OCI-LY7 (cell line): ENCODE measurements around the gene RAB35. TPM values are rescaled to one million over a fixed set of nuclear protein-coding genes. Genes with fewer than 3 reads are reported as not detected.

Source experiments
- BruUV-seq: library from RNA; stranded (reverse); fragments of 400-500 nt; replicated peaks from 2 replicates; lab custom pipeline; 2021; lab: Mats Ljungman, UMichigan
- CTCF ChIA-PET: fragments of 300-600 bp; sonication (Branson Sonifier 250); formaldehyde crosslinking; loops from one replicate; lab custom pipeline; 2022; ENCODE audit warnings: antibody characterized with exemption; ENCODE audit not compliant: unreplicated experiment; lab: Charles Lee
- POLR2A ChIA-PET: fragments of 300-600 bp; sonication (Branson Sonifier 250); formaldehyde crosslinking; loops from one replicate; lab custom pipeline; 2022; ENCODE audit warnings: antibody characterized with exemption; lab: Charles Lee
- DNase-seq: peaks from one replicate; pipeline ENCODE4 v3.0.0-alpha.2; 2015; ENCODE audit warnings: low spot score
- H2AFZ ChIP-seq: fragments of 200-600 bp; sonication (generic), shearing (Covaris generic); 2 replicates; pipeline ENCODE4 v1.6.1; 2014; ENCODE audit warnings: mild to moderate bottlenecking, antibody characterized with exemption, low read length, moderate library complexity
- H3K27ac ChIP-seq: fragments of 200-600 bp; sonication (generic); 2 replicates; pipeline ENCODE4 v1.5.1; 2014; ENCODE audit warnings: mixed run types, low read depth, mild to moderate bottlenecking, moderate library complexity, low read length, inconsistent platforms; ENCODE audit not compliant: poor library complexity, severe bottlenecking
- H3K36me3 ChIP-seq: fragments of 200-600 bp; sonication (generic); 2 replicates; pipeline ENCODE4 v1.6.1; 2014; ENCODE audit warnings: mild to moderate bottlenecking, antibody characterized with exemption, low read length, moderate library complexity, mixed read lengths; ENCODE audit not compliant: insufficient read depth
- H3K4me1 ChIP-seq: fragments of 200-600 bp; sonication (generic); 2 replicates; pipeline ENCODE4 v1.5.1; 2014; ENCODE audit warnings: mild to moderate bottlenecking, low read length; ENCODE audit not compliant: insufficient read depth, poor library complexity, severe bottlenecking
- H3K4me2 ChIP-seq: fragments of 200-600 bp; sonication (generic); 2 replicates; pipeline ENCODE4 v1.6.1; 2014; ENCODE audit warnings: mild to moderate bottlenecking, low read length
- H3K4me3 ChIP-seq: fragments of 200-600 bp; sonication (generic); 2 replicates; pipeline ENCODE4 v1.5.1; 2014; ENCODE audit warnings: mild to moderate bottlenecking, low read depth, low read length; ENCODE audit not compliant: poor library complexity, severe bottlenecking
- H3K79me2 ChIP-seq: fragments of 200-600 bp; sonication (generic); 2 replicates; pipeline ENCODE4 v1.6.1; 2016; ENCODE audit warnings: low read depth, mild to moderate bottlenecking, low read length, moderate library complexity, mixed read lengths; ENCODE audit not compliant: insufficient read depth
- H3K9me2 ChIP-seq: fragments of 200-600 bp; sonication (generic); 2 replicates; pipeline ENCODE4 v1.6.1; 2016; ENCODE audit warnings: mild to moderate bottlenecking, low read length, mixed read lengths; ENCODE audit not compliant: insufficient read depth
- H3K9me3 ChIP-seq: fragments of 200-600 bp; sonication (generic); 2 replicates; pipeline ENCODE4 v1.6.1; 2014; ENCODE audit warnings: mild to moderate bottlenecking, mixed run types, low read length, mixed read lengths
- H4K20me1 ChIP-seq: fragments of 200-600 bp; sonication (generic); 2 replicates; pipeline ENCODE4 v1.6.1; 2014; ENCODE audit warnings: mild to moderate bottlenecking, antibody characterized with exemption, low read length, moderate library complexity, mixed read lengths; ENCODE audit not compliant: insufficient read depth
- CTCF ChIP-seq: fragments of 200-600 bp; sonication (generic); conservative IDR thresholded peaks from 2 replicates; pipeline ENCODE4 v1.5.1; 2014; ENCODE audit warnings: mild to moderate bottlenecking, antibody characterized with exemption, low read length, moderate library complexity, mixed read lengths
- EZH2phosphoT487 ChIP-seq: fragments of 200-600 bp; sonication (generic); IDR thresholded peaks from 2 replicates; pipeline ENCODE4 v1.6.1; 2018; ENCODE audit warnings: low read depth, borderline replicate concordance, mild to moderate bottlenecking, mixed run types, antibody characterized with exemption, low read length, moderate library complexity, mixed read lengths
- intact Hi-C: fragments of 100-400 bp; cut with micrococcal nuclease; formaldehyde crosslinking; loops from one replicate; pipeline ENCODE4 v1.10.0; 2022; ENCODE audit not compliant: unreplicated experiment
- total RNA-seq, 2 experiments: library from RNA; depleted of rRNA in 1 of 2; stranded (reverse); fragments of >200 nt in 1 of 2; shearing (Covaris generic) in 1 of 2; gene quantifications; 2 replicates each; pipeline ENCODE4 v1.2.3, GENCODE V29; 2014 to 2022

Gene RAB35
- total RNA-seq, 2 experiments from 2014 or later, result 42.2 to 85.9 TPM

- TF ChIP-seq CTCF (no peak), EZH2phosphoT487 (no peak)
Measured at GRCh38 chr12:120100630-120101029, 15.9 kb downstream of the RAB35 start.

GRCh38 chr12:120099738-120100137 is 16.8 kb downstream of the RAB35 start:
- no peak for TF ChIP-seq CTCF
- Histone ChIP-seq H3K4me1 (no peaks in the 10 kb centered on the region), H3K9me2 (no peaks in the 10 kb centered on the region), H3K27ac (no peak overlapping the region), H4K20me1 (peaks cover 7% of the 10 kb centered on the region; the same call in 1 of the 2 replicates), H3K9me3 (no peaks in the 10 kb centered on the region), H3K4me3 (no peak overlapping the region), H2AFZ (no peak overlapping the region), H3K4me2 (no peak overlapping the region), H3K36me3 (peaks cover 95% of the 10 kb centered on the region), H3K79me2 (no peaks in the 10 kb centered on the region; the same call in 1 of the 2 replicates)
- no peak for DNase-seq
- intact Hi-C loops, result no loop called here
- no TSS peak for BruUV-seq
- CTCF ChIA-PET, result interaction anchor here (0.7 kb wide), 1 partner anchor 24 kb away, joined by 3 read pairs; no protein-coding TSS in a partner anchor
- POLR2A ChIA-PET, result no interaction called here

More at GRCh38 chr12:120100630-120101029, 15.9 kb downstream of the RAB35 start:
- no peaks in the 10 kb centered on the region for H3K9me2 ChIP-seq
- POLR2A ChIA-PET, result interaction anchor here (0.6 kb wide), 1 partner anchor 11 kb away, joined by 5 read pairs; no protein-coding TSS in a partner anchor
- peaks cover 6% of the 10 kb centered on the region; the same call in 1 of the 2 replicates for H3K79me2 ChIP-seq
- no peak overlapping the region for H3K4me3 ChIP-seq
- H3K4me2 ChIP-seq, result no peak overlapping the region
- H4K20me1 ChIP-seq, result peaks cover 7% of the 10 kb centered on the region; the same call in 1 of the 2 replicates
- no peak overlapping the region for H2AFZ ChIP-seq
- no TSS peak for BruUV-seq
- intact Hi-C loops, result no loop called here
- no peaks in the 10 kb centered on the region for H3K4me1 ChIP-seq
- no peaks in the 10 kb centered on the region for H3K9me3 ChIP-seq
- no peak for DNase-seq
- no peak overlapping the region for H3K27ac ChIP-seq
- CTCF ChIA-PET, result no interaction called here
- H3K36me3 ChIP-seq, result peaks cover 98% of the 10 kb centered on the region

GRCh38 chr12:120098756-120099470 is 17.6 kb downstream of the RAB35 start:
- CTCF ChIA-PET, result no interaction called here
- TF ChIP-seq CTCF, result no peak
- TF ChIP-seq EZH2phosphoT487, result no peak
- DNase-seq, result no peak
- intact Hi-C loops, result no loop called here
- Histone ChIP-seq H3K36me3 (peaks cover 94% of the 10 kb centered on the region), H3K4me2 (no peak overlapping the region), H4K20me1 (peaks cover 7% of the 10 kb centered on the region; the same call in 1 of the 2 replicates), H3K9me2 (no peaks in the 10 kb centered on the region), H3K4me1 (no peaks in the 10 kb centered on the region), H3K27ac (no peak overlapping the region), H3K4me3 (no peak overlapping the region), H2AFZ (no peak overlapping the region), H3K9me3 (no peaks in the 10 kb centered on the region), H3K79me2 (no peaks in the 10 kb centered on the region)
- no TSS peak for BruUV-seq
- POLR2A ChIA-PET, result no interaction called here
